Heart left ventricle (tissue), 16 donors: ENCODE results near the gene ASPG. TPM values are rescaled to one million over a fixed set of nuclear protein-coding genes. Genes with fewer than 3 reads are reported as not detected.

Source experiments
- ATAC-seq, 4 donors: fragments of 200-7000 bp; cut with Tn5 transposase; one replicate each; pipeline ENCODE4 v1.9.1; 2020 to 2022; ENCODE audit warnings: moderate library complexity in 4 of 4, mild to moderate bottlenecking in 3 of 4, moderate number of reproducible peaks in 1 of 4
- DNase-seq, 5 donors: peaks; one replicate each; pipeline ENCODE4 v3.0.0-alpha.2; 2020
- H3K27ac ChIP-seq, 12 donors: fragments of 200-600 bp; sonication (generic) in 4 of 12; one replicate each; pipeline versions ENCODE4 v1.5.0 to v1.8.0; 2016 to 2022; ENCODE audit warnings: mild to moderate bottlenecking in 2 of 12
- H3K27me3 ChIP-seq, 9 donors: fragments of 200-600 bp; sonication (generic) in 2 of 9; one replicate each; pipeline versions ENCODE4 v1.5.1 to v1.8.0; 2016 to 2022; ENCODE audit warnings: mild to moderate bottlenecking in 3 of 9
- H3K36me3 ChIP-seq, 9 donors: fragments of 200-600 bp; sonication (generic) in 2 of 9; one replicate each; pipeline versions ENCODE4 v1.5.0 to v1.8.0; 2018 to 2022; ENCODE audit warnings: mild to moderate bottlenecking in 2 of 9
- H3K4me1 ChIP-seq, 12 donors: fragments of 200-600 bp; sonication (generic) in 4 of 12; one replicate each; pipeline versions ENCODE4 v1.5.0 to v1.8.0; 2016 to 2022; ENCODE audit warnings: mild to moderate bottlenecking in 3 of 12
- H3K4me3 ChIP-seq, 12 donors: fragments of 200-600 bp; sonication (generic) in 4 of 12; one replicate each; pipeline versions ENCODE4 v1.5.0 to v1.8.0; 2017 to 2022; ENCODE audit warnings: mild to moderate bottlenecking in 9 of 12, moderate library complexity in 4 of 12
- H3K9me3 ChIP-seq, 12 donors: fragments of 200-600 bp; sonication (generic) in 4 of 12; one replicate each; pipeline versions ENCODE4 v1.5.0 to v1.8.0; 2016 to 2022; ENCODE audit warnings: mild to moderate bottlenecking in 1 of 12
- POLR2A ChIP-seq, 2 donors: fragments of 450-650 bp; IDR thresholded peaks; one replicate each; pipeline ENCODE4 v1.6.1; 2017; ENCODE audit warnings: antibody characterized with exemption in 2 of 2, mild to moderate bottlenecking in 2 of 2, moderate library complexity in 2 of 2
- WGBS, 4 donors: extraction: QIAGEN DNeasy Blood & Tissue Kit in 2 of 4; methylation state at CpG; one replicate each; pipeline versions ENCODE4 v1.1.5 to v1.1.7; 2013 to 2018; 5-methylcytosine and 5-hydroxymethylcytosine counted together
- intact Hi-C, 10 donors: fragments of 100-400 bp; cut with DNase I; formaldehyde crosslinking; loops; one replicate each; pipeline versions ENCODE4 v1.11.1 to v1.14.2; 2022
- polyA plus RNA-seq, 2 donors: library from polyadenylated mRNA; stranded (reverse); fragments of 200-250 nt; gene quantifications; one replicate each; pipeline ENCODE4 v1.2.3, GENCODE V29; 2013
- total RNA-seq, 9 donors: library from RNA; depleted of rRNA in 2 of 9; stranded (reverse); fragments of >200 nt in 2 of 9; fragmentation: NEBNext Ultra II Directional in 3 of 9; extraction: Animal tissue kit (Norgen Biotek cat#: 25700) in 3 of 9; gene quantifications; one replicate each; pipeline versions ENCODE4 v1.1.0 to v1.2.4, GENCODE V29; 2016 to 2023
- TF ChIP-seq, protein P1 (sequence below), 12 donors: fragments of 200-600 bp; sonication (generic) in 4 of 12; IDR thresholded peaks; one replicate each; pipeline versions ENCODE4 v1.5.0 to v1.8.0; 2018 to 2022; ENCODE audit warnings: antibody characterized with exemption in 12 of 12, mild to moderate bottlenecking in 5 of 12
- donor health status: ischemic (EF 13 %, LVEDD 7.1; RV severe dilation, severe dysfunction).
- donor health status: healthy with polysubstance abuse.
- donor health status: DM: no; HTN: yes; CAD: no.
- donor health status: DM: no; HTN: no; CAD: no.
- donor health status: ischemic (EF 25% LVEDD 6.9; RV normal size, moderate dysfunction).
- donor health status: ischemic (EF 25% LVEDD 5.7; RV mildly dilated, moderate dysfunction).
- donor health status: healthy.
- donor health status: DM: yes; HTN: yes; CAD: no.
- donor health status: ischemic (EF 35%, LVEDD 5.7; RV mildly dilated, moderate dysfunction).
- donor health status: nonischemic (EF 11% LVEDD 7.7; RV severe dilation, severe dysfunction).
- donor health status: DM: yes; HTN: yes; CAD: no.
- donor health status: PGD.
- donor health status: ischemic (EF 29% LVEDD 5.4; RV normal size, mild dysfunction).
- donor health status: nonischemic (EF 23%, LVEDD 6.1; RV moderate dilation, normal function).

The ASPG gene
- total and polyA plus RNA-seq, 11 donors = 3.2 to 54.6 (median 16.3) TPM

- H3K4me3 ChIP-seq = no peak overlapping the region
- no peaks in the 10 kb centered on the region for H3K36me3 ChIP-seq
- H3K4me1 ChIP-seq = no peaks in the 10 kb centered on the region
- peaks cover 0 to 42% (median 10%) of the 10 kb centered on the region in 9 donors for H3K27me3 ChIP-seq
- no peak overlapping the region for H3K27ac ChIP-seq
- TF ChIP-seq, protein P1, sequence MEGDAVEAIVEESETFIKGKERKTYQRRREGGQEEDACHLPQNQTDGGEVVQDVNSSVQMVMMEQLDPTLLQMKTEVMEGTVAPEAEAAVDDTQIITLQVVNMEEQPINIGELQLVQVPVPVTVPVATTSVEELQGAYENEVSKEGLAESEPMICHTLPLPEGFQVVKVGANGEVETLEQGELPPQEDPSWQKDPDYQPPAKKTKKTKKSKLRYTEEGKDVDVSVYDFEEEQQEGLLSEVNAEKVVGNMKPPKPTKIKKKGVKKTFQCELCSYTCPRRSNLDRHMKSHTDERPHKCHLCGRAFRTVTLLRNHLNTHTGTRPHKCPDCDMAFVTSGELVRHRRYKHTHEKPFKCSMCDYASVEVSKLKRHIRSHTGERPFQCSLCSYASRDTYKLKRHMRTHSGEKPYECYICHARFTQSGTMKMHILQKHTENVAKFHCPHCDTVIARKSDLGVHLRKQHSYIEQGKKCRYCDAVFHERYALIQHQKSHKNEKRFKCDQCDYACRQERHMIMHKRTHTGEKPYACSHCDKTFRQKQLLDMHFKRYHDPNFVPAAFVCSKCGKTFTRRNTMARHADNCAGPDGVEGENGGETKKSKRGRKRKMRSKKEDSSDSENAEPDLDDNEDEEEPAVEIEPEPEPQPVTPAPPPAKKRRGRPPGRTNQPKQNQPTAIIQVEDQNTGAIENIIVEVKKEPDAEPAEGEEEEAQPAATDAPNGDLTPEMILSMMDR (IDR thresholded peaks at IDR 0.05) = no peak
- TF ChIP-seq POLR2A (IDR thresholded peaks at IDR 0.05) = no peak
- 97 to 100% (median 99%) methylated on average over 1 of the region's 1 CpG for WGBS, 4 donors
- peaks cover 0 to 36% (median 19%) of the 10 kb centered on the region in 12 donors for H3K9me3 ChIP-seq
- DNase-seq = no peak
- intact Hi-C loops = no loop called here
- ATAC-seq = no peak
Measured at GRCh38 chr14:104123879-104124278, 38.4 kb downstream of the ASPG start.

DNA sequence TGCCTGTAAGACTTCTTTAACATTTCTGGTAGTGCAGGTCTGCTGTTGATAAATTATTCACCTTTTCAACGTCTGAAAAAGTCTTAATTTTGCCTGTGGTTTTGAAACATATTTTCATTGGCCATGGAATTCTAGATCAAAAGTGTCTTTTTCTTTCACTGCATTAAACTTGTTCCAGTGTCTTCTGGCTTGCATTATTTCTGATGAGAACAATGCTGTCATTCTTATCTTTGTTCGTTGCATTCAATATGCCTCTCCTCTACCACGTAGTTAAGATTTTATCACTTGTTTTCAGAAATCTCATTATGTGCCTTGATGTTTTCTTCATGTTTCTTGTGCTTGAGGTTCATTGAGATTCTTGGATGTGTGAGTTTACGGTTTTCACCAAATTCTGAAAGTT lies 39.5 kb downstream of the ASPG start:
- ATAC-seq (no peak), DNase-seq (no peak)
- no peak overlapping the region for H3K27ac ChIP-seq
- intact Hi-C loops = no loop called here
- 70 to 80% (median 72%) methylated on average over 4 of the region's 4 CpGs for WGBS, 4 donors
- peaks cover 0 to 44% (median 22%) of the 10 kb centered on the region in 12 donors for H3K9me3 ChIP-seq
- H3K4me3 ChIP-seq = no peak overlapping the region
- no peaks in the 10 kb centered on the region for H3K4me1 ChIP-seq
- peaks cover 0 to 31% (median 4%) of the 10 kb centered on the region in 9 donors for H3K27me3 ChIP-seq
- TF ChIP-seq, protein P1 (IDR thresholded peaks at IDR 0.05) = no peak
- TF ChIP-seq POLR2A (IDR thresholded peaks at IDR 0.05) = no peak
- no peaks in the 10 kb centered on the region for H3K36me3 ChIP-seq

DNA sequence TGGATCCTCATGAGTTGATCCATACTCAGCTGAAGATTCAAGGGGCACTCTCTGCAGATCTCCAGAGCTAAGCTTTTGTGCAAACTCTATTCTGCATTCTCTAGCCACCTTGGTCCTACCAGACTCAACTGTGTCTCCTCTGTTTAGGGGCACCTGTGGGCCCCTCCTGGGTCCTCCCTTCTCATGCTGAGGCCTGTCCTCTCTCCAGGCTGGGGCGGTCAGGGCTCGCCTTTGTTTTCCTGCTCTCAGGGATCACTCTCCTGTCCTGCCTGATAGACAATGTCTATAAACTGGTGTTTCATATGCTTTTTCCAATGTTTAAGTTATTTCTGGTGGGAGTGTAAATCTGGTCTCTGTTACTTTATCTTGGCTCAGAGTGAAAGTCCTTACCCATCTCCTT lies 41.3 kb downstream of the ASPG start:
- peaks cover 0 to 46% (median 22%) of the 10 kb centered on the region in 12 donors for H3K9me3 ChIP-seq
- H3K4me3 ChIP-seq = no peak overlapping the region
- H3K4me1 ChIP-seq = no peaks in the 10 kb centered on the region
- H3K27ac ChIP-seq = no peak overlapping the region
- intact Hi-C loops = no loop called here
- H3K27me3 ChIP-seq = peaks cover 0 to 16% (median 3%) of the 10 kb centered on the region in 9 donors
- TF ChIP-seq POLR2A (IDR thresholded peaks at IDR 0.05) = no peak
- TF ChIP-seq, protein P1 (IDR thresholded peaks at IDR 0.05) = no peak
- DNase-seq = peak in 1 of 5 donors; percentile 1
- H3K36me3 ChIP-seq = no peaks in the 10 kb centered on the region
- 88 to 95% (median 94%) methylated on average over 2 of the region's 2 CpGs for WGBS, 4 donors
- no peak for ATAC-seq

DNA sequence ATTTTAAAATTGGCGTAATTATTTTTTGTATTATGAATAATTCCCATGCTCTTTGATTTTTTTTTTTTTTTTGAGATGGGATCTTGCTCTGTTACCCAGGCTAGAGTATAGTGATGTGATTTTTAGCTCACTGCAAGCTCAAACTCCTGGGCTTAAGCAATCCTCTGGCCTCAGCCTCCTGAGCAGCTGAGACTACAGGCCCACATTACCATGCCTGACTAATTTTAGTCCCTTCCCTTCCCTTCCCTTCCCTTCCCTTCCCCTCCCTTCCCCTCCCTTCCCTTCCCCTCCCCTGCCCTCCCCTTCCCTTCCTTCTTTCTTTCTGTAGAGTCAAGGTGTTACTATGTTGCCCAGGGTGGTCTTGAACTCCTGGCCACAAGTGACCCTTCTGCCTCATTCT lies 43.5 kb downstream of the ASPG start:
- TF ChIP-seq POLR2A (IDR thresholded peaks at IDR 0.05) = no peak
- TF ChIP-seq, protein P1 (IDR thresholded peaks at IDR 0.05) = no peak
- H3K4me1 ChIP-seq = no peaks in the 10 kb centered on the region
- H3K27me3 ChIP-seq = peaks cover 0 to 11% (median 0%) of the 10 kb centered on the region in 9 donors
- intact Hi-C loops = no loop called here
- no peak overlapping the region for H3K4me3 ChIP-seq
- no peaks in the 10 kb centered on the region for H3K36me3 ChIP-seq
- 96 to 100% (median 98%) methylated on average over 1 of the region's 1 CpG for WGBS, 4 donors
- ATAC-seq (no peak), DNase-seq (no peak)
- no peak overlapping the region for H3K27ac ChIP-seq
- peaks cover 0 to 39% (median 16%) of the 10 kb centered on the region in 12 donors for H3K9me3 ChIP-seq
